ENCODE results near the gene CHI3L1.

GRCh38 chr1:203146042-203146369 is 40.5 kb downstream of the CHI3L1 start:
- TF ChIP-seq ELF1 (IDR thresholded peaks at IDR 0.05; ENCODE audit: borderline replicate concordance, low read depth) (no peak), RAD21 (IDR thresholded peaks at IDR 0.05; ENCODE audit: low read depth) (no peak)
